NCI-H187 treated with DMSO at 0.1 percent for 48 hours (cell line): ENCODE measurements around the gene CXCR6.
"Not testable (repeated sequence)": the region's sequence is repeated elsewhere in the genome, so short reads cannot be mapped to it uniquely, and the experiment has no call there.

Experiments used
- DNase-seq: peaks from one replicate; lab custom pipeline; 2025; lab: John Stamatoyannopoulos, UW

CXCR6 gene

GRCh38 chr3:45988804-45989203 lies 45.5 kb downstream of the CXCR6 start:
- DNase-seq = no peak

GRCh38 chr3:45990181-45990580 lies 46.9 kb downstream of the CXCR6 start:
- no peak for DNase-seq

GRCh38 chr3:45991341-45991740 lies 48.1 kb downstream of the CXCR6 start:
- DNase-seq = no peak

GRCh38 chr3:45992133-45992729 lies 49.0 kb downstream of the CXCR6 start:
- no peak for DNase-seq

- no peak for DNase-seq
Observed at GRCh38 chr3:45992821-45993221, 49.6 kb downstream of the CXCR6 start.

- no peak for DNase-seq
Observed at GRCh38 chr3:45993421-45994027, 50.3 kb downstream of the CXCR6 start.

- DNase-seq = no peak
Observed at GRCh38 chr3:45994419-45995235, 51.4 kb downstream of the CXCR6 start.

- peak; percentile 28 for DNase-seq
Observed at GRCh38 chr3:45995236-45996192, 52.2 kb downstream of the CXCR6 start, which contains the start of gene FYCO1. Gene FYCO1, minus strand, starts transcription at chr3:45995824. Its CDS starts 10,914 bp downstream, at chr3:45984910.

GRCh38 chr3:45997499-45997898 lies 54.2 kb downstream of the CXCR6 start:
- not testable (repeated sequence) for DNase-seq

GRCh38 chr3:45997942-45998341 lies 54.7 kb downstream of the CXCR6 start:
- DNase-seq = no peak
